T-helper 22 cell (primary cell): ENCODE results near the gene CDC42BPA.
"Not testable (repeated sequence)": the region's sequence is repeated elsewhere in the genome, so short reads cannot be mapped to it uniquely, and the experiment has no call there.

Experiments used
- DNase-seq: peaks from one replicate; pipeline ENCODE4 v3.0.0-alpha.2; 2020; ENCODE audit warnings: low read depth

Gene CDC42BPA

GRCh38 chr1:227318016-227318852 is at the start of gene CDC42BPA:
Gene CDC42BPA, minus strand, starts transcription at chr1:227318492. Its CDS starts 1,310 bp downstream, at chr1:227317182.
- no peak for DNase-seq

GRCh38 chr1:227368009-227368408 is 49.7 kb upstream of the CDC42BPA start:
- no peak for DNase-seq

GRCh38 chr1:227365473-227366431 is 47.5 kb upstream of the CDC42BPA start:
- DNase-seq = no peak

- DNase-seq = no peak
Observed at GRCh38 chr1:227364657-227365056, 46.4 kb upstream of the CDC42BPA start.

GRCh38 chr1:227363825-227364224 is 45.5 kb upstream of the CDC42BPA start:
- no peak for DNase-seq

GRCh38 chr1:227362039-227362438 is 43.7 kb upstream of the CDC42BPA start:
- DNase-seq = no peak

GRCh38 chr1:227357927-227358302 is 39.6 kb upstream of the CDC42BPA start:
- DNase-seq = no peak

- DNase-seq = no peak
Observed at GRCh38 chr1:227357171-227357926, 39.1 kb upstream of the CDC42BPA start.

GRCh38 chr1:227356620-227357146 is 38.4 kb upstream of the CDC42BPA start:
- no peak for DNase-seq

- DNase-seq = no peak
Observed at GRCh38 chr1:227355542-227356245, 37.4 kb upstream of the CDC42BPA start.

GRCh38 chr1:227353186-227353585 is 34.9 kb upstream of the CDC42BPA start:
- DNase-seq = no peak

GRCh38 chr1:227352164-227352563 is 33.9 kb upstream of the CDC42BPA start:
- DNase-seq = not testable (repeated sequence)

GRCh38 chr1:227351443-227351842 is 33.2 kb upstream of the CDC42BPA start:
- DNase-seq = no peak

GRCh38 chr1:227349967-227350366 is 31.7 kb upstream of the CDC42BPA start:
- no peak for DNase-seq

GRCh38 chr1:227343727-227344551 is 25.6 kb upstream of the CDC42BPA start:
- DNase-seq = no peak

GRCh38 chr1:227343206-227343605 is 24.9 kb upstream of the CDC42BPA start:
- no peak for DNase-seq

GRCh38 chr1:227342075-227342829 is 24.0 kb upstream of the CDC42BPA start:
- DNase-seq = no peak

GRCh38 chr1:227336136-227336535 is 17.8 kb upstream of the CDC42BPA start:
- DNase-seq = not testable (repeated sequence)

- no peak for DNase-seq
Observed at GRCh38 chr1:227335242-227336020, 17.1 kb upstream of the CDC42BPA start.
